ENCODE results near the gene SLC15A3. TPM values are rescaled to one million over a fixed set of nuclear protein-coding genes. Genes with fewer than 3 reads are reported as not detected.

The SLC15A3 gene
- polyA plus RNA-seq, 1 of the 3 experiments (the other 2 are of a cell fraction): not detected

DNA sequence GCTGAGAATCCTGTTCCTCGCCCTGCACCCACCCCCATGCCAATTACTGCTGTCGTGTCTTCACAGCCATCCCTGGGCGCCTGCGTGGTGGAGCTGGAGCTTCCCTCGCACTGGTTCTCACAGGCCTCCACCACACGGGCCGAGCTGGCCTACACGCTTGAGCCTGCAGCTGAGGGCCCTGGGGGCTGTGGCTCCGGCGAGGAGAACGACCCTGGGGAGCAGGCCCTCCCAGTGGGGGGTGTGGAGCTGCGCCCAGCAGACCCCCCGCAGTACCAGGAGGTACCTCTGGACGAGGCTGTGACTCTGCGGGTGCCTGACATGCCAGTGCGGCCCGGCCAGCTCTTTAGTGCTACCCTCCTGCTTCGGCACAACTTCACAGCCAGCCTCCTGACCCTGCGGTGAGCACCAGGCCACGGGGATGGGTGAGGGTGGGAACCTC, 23.4 kb downstream of the SLC15A3 start:
- ChIA-PET POLR2A (interaction anchor here (1.4 kb wide), 1 partner anchor 12 kb away, joined by 3 read pairs; no protein-coding TSS in a partner anchor), CTCF (interaction anchor here (0.8 to 1.1 kb wide), 3 partner anchors 14 to 198 kb away, joined by 3 read pairs; no protein-coding TSS in a partner anchor)
- Histone ChIP-seq H4K20me1 (ENCODE audit: insufficient read depth) (no peaks in the 10 kb centered on the region), H2AFZ (ENCODE audit: low read depth) (no peak overlapping the region), H3K9ac (no peak overlapping the region), H3F3A (replicated peaks; ENCODE audit: insufficient read depth) (no peaks in the 10 kb centered on the region), H3K36me3 (replicated peaks in 1 of 2; ENCODE audit: control insufficient read depth in 1 of 2, insufficient read depth in 2 of 2, low read length in 1 of 2) (peaks cover 0 to 52% of the 10 kb centered on the region in 2 experiments), H3K27me3 (ENCODE audit: insufficient read depth) (no peaks in the 10 kb centered on the region), H3K9me3 (no peaks in the 10 kb centered on the region), H3K4me3 (ENCODE audit: low read depth in 2 of 2, low read length in 1 of 2) (no peak overlapping the region), H3K79me2 (ENCODE audit: insufficient read depth) (no peaks in the 10 kb centered on the region; the same call in 1 of the 2 replicates), H3K9me2 (no peaks in the 10 kb centered on the region), H3K4me1 (ENCODE audit: control insufficient read depth in 1 of 2, insufficient read depth in 2 of 2, low read depth in 1 of 2, low read length in 1 of 2) (peaks cover 0 to 23% of the 10 kb centered on the region in 2 experiments; a peak in 2 of 4 replicates), H3K4me2 (no peak overlapping the region), H3K27ac (ENCODE audit: low read depth in 2 of 2, low read length in 1 of 2) (no peak overlapping the region)
- TF ChIP-seq NFIC (IDR thresholded peaks at IDR 0.05; ENCODE audit: borderline replicate concordance) (no peak), PBX3 (IDR thresholded peaks at IDR 0.05) (no peak), MEF2A (IDR thresholded peaks at IDR 0.05; ENCODE audit: borderline replicate concordance, low read depth) (no peak), NRF1 (IDR thresholded peaks at IDR 0.05; ENCODE audit: low read depth, low read length) (no peak), YY1 (IDR thresholded peaks at IDR 0.05; ENCODE audit: low read depth) (no peak), RXRA (IDR thresholded peaks at IDR 0.05; ENCODE audit: borderline replicate concordance, low read depth) (no peak)
- TF ChIP-seq, protein P1, sequence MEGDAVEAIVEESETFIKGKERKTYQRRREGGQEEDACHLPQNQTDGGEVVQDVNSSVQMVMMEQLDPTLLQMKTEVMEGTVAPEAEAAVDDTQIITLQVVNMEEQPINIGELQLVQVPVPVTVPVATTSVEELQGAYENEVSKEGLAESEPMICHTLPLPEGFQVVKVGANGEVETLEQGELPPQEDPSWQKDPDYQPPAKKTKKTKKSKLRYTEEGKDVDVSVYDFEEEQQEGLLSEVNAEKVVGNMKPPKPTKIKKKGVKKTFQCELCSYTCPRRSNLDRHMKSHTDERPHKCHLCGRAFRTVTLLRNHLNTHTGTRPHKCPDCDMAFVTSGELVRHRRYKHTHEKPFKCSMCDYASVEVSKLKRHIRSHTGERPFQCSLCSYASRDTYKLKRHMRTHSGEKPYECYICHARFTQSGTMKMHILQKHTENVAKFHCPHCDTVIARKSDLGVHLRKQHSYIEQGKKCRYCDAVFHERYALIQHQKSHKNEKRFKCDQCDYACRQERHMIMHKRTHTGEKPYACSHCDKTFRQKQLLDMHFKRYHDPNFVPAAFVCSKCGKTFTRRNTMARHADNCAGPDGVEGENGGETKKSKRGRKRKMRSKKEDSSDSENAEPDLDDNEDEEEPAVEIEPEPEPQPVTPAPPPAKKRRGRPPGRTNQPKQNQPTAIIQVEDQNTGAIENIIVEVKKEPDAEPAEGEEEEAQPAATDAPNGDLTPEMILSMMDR (IDR thresholded peaks at IDR 0.05): no peak
- DNase-seq: no peak
- WGBS (ENCODE audit: low lambda C conversion rate): 94% methylated on average over 16 of the region's 20 CpGs

GRCh38 chr11:60927600-60927999, 24.4 kb downstream of the SLC15A3 start:
- 82% methylated on average over 7 of the region's 16 CpGs for WGBS (ENCODE audit: low lambda C conversion rate)
- no peaks in the 10 kb centered on the region; the same call in 1 of the 2 replicates for H3K79me2 ChIP-seq (ENCODE audit: insufficient read depth)
- H3K27me3 ChIP-seq (ENCODE audit: insufficient read depth): no peaks in the 10 kb centered on the region
- H4K20me1 ChIP-seq (ENCODE audit: insufficient read depth): no peaks in the 10 kb centered on the region
- ChIA-PET CTCF (interaction anchor here (0.7 to 1.9 kb wide), 5 partner anchors 11 to 199 kb away, joined by 3 to 6 read pairs (median 3); no protein-coding TSS in a partner anchor), POLR2A (no interaction called here)
- H3F3A ChIP-seq (replicated peaks; ENCODE audit: insufficient read depth): no peaks in the 10 kb centered on the region
- H3K4me1 ChIP-seq (ENCODE audit: control insufficient read depth in 1 of 2, insufficient read depth in 2 of 2, low read depth in 1 of 2, low read length in 1 of 2): peaks cover 0 to 28% of the 10 kb centered on the region in 2 experiments; a peak in 3 of 4 replicates
- no peak overlapping the region for H3K4me3 ChIP-seq (ENCODE audit: low read depth in 2 of 2, low read length in 1 of 2)
- TF ChIP-seq, protein P1 (IDR thresholded peaks at IDR 0.05): no peak
- TF ChIP-seq GABPA (IDR thresholded peaks at IDR 0.05; ENCODE audit: low read depth) (no peak), SMC3 (IDR thresholded peaks at IDR 0.05; ENCODE audit: low read depth, low read length) (no peak), POLR2AphosphoS5 (IDR thresholded peaks at IDR 0.05; ENCODE audit: low read depth, low read length) (no peak), EP300 (IDR thresholded peaks at IDR 0.05; ENCODE audit: borderline replicate concordance in 1 of 2, low read depth in 1 of 2, low read length in 1 of 2) (no peak), FOXM1 (IDR thresholded peaks at IDR 0.05; ENCODE audit: low read depth) (no peak), FOSL2 (IDR thresholded peaks at IDR 0.05; ENCODE audit: borderline replicate concordance, low read depth) (no peak), FOXJ3 (CRISPR knock-in tag; IDR thresholded peaks at IDR 0.05) (no peak), EZH2phosphoT487 (IDR thresholded peaks at IDR 0.05; ENCODE audit: borderline replicate concordance, low read depth) (no peak), TCF12 (IDR thresholded peaks at IDR 0.05) (no peak), TEAD4 (IDR thresholded peaks at IDR 0.05; ENCODE audit: borderline replicate concordance, insufficient read depth) (no peak), YY1 (IDR thresholded peaks at IDR 0.05; ENCODE audit: low read depth) (no peak), IRF3 (IDR thresholded peaks at IDR 0.05; ENCODE audit: low read depth, low read length) (no peak), NFIC (IDR thresholded peaks at IDR 0.05; ENCODE audit: borderline replicate concordance) (no peak), CHD2 (IDR thresholded peaks at IDR 0.05; ENCODE audit: low read length, partially characterized antibody) (no peak), GATA2 (CRISPR knock-in tag; IDR thresholded peaks at IDR 0.05) (no peak), MXI1 (IDR thresholded peaks at IDR 0.05; ENCODE audit: low read depth, low read length) (no peak), ELF1 (IDR thresholded peaks at IDR 0.05) (no peak), RXRA (IDR thresholded peaks at IDR 0.05; ENCODE audit: borderline replicate concordance, low read depth) (no peak)
- H2AFZ ChIP-seq (ENCODE audit: low read depth): no peak overlapping the region
- H3K27ac ChIP-seq (ENCODE audit: low read depth in 2 of 2, low read length in 1 of 2): no peak overlapping the region
- peaks cover 0 to 47% of the 10 kb centered on the region in 2 experiments for H3K36me3 ChIP-seq (replicated peaks in 1 of 2; ENCODE audit: control insufficient read depth in 1 of 2, insufficient read depth in 2 of 2, low read length in 1 of 2)
- no peaks in the 10 kb centered on the region for H3K9me2 ChIP-seq
- no peak overlapping the region for H3K9ac ChIP-seq
- H3K4me2 ChIP-seq: no peak overlapping the region
- no peaks in the 10 kb centered on the region for H3K9me3 ChIP-seq
- DNase-seq: no peak

All from SK-N-SH (cell line).